ENCODE results near the gene ZNF680.
"Not testable (repeated sequence)": the region's sequence is repeated elsewhere in the genome, so short reads cannot be mapped to it uniquely, and the experiment has no call there.

ZNF680 gene

GRCh38 chr7:64557601-64558322 is 5.1 kb downstream of the ZNF680 start:
- DNase-seq (ENCODE audit: insufficient read length, low spot score): no peak
- FAIRE-seq: no peak

DNA sequence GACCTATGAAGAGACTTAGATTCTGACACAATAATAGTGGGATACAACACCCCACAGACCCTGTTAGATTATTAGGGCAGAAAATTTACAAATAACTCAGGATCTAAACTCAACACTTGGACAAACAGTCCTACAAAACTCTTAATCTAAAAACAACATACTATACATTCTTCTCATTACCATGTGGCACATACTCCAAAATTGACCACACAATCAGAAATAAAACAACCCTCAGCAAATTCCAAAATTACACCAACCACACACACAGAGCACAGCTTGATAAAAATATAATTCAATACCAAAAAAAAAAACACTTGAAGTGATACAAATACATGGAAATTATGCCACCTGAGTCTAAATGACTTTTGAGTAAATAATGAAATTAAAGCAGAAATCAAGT is 7.8 kb downstream of the ZNF680 start:
- DNase-seq (ENCODE audit: insufficient read length, low spot score) (no peak), FAIRE-seq (no peak)

- not testable (repeated sequence) for DNase-seq (ENCODE audit: insufficient read length, low spot score); FAIRE-seq
Measured at GRCh38 chr7:64554188-64554587, 8.7 kb downstream of the ZNF680 start.

DNA sequence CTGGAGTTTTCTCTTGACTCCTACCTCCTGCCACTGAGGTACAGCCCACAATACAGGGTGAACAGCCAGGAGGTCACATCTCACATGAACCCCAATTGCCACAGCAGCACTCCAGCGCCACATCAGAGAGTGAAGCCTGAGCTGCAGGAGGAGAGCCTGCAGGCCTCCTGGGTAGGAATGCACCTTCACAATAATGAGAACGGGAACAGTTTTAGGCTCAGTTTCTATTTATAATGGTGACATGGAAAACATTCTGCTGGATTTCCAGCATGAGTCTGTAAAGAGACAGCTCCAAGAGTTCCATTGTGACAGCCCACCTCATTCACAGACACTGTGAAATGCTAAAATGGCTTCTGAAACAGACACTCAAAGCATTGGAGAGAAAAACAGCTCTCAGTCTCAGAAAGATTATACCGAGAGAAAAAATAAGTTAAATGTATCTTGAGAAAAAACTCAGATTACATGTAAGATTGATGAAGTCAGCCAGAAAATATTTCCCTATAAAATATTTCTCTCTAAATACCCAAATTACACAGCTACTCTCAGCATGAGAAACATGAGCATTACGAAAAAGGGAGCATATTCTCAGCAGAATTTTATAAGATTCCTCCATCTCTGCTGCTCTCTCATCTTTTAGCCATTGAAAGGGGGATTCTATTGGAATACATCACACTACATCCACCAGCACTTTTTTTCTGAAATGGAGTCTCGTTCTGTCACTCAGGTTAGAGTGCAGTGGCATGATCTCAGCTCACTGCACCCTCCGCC is 11.3 kb downstream of the ZNF680 start:
- no peak for DNase-seq (ENCODE audit: insufficient read length, low spot score)
- FAIRE-seq: no peak

GRCh38 chr7:64544010-64544409 is 18.9 kb downstream of the ZNF680 start:
- DNase-seq (ENCODE audit: insufficient read length, low spot score) (no peak), FAIRE-seq (no peak)

DNA sequence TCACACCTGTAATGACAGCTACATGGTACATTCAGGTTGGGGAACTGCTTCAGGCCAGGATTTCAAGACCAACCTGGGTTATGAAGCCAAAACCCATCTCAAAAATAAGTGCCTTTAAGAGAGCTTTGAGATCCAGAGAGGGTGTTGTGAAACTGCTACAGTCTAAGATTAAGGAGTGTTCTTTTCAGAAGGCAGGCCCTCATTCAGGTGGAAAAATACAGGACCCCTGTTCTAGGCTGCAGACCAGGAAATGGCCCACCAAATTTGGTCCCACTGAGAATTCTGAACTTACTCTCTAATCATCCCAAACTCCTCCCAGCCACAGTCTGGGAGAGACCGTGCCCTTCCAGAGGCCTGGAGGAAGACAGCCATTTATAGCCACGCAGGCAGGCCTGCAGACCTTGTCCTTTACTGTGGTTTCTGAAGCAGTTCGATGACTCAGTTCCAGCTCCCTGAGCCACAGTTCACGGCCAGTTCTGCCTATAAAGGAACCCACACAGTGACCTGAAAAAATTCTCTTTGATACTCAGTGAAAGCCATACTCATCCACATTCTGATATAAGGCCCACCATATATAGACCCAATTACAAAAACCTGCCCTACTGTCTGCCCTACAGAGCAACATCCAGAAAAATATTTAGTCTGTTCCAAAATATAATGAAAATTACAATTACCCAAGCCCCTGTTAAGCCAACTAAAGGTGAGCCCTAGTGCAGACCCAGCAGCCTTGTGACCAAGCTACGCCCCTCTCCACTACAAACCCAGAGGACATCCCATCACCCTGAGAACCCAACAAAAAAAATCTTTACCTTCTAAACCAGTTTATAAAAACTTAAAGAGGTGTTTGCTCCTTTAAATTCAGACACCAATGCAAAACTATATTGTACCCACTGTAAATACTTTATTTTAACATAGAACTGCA is 21.2 kb downstream of the ZNF680 start:
- DNase-seq (ENCODE audit: insufficient read length, low spot score) (no peak), FAIRE-seq (no peak)

GRCh38 chr7:64533756-64534155 is 29.1 kb downstream of the ZNF680 start:
- no peak for FAIRE-seq

GRCh38 chr7:64528770-64529169 is 34.1 kb downstream of the ZNF680 start:
- no peak for FAIRE-seq

More at GRCh38 chr7:64533756-64534155, 29.1 kb downstream of the ZNF680 start:
- no peak for DNase-seq (ENCODE audit: insufficient read length, low spot score)

DNA sequence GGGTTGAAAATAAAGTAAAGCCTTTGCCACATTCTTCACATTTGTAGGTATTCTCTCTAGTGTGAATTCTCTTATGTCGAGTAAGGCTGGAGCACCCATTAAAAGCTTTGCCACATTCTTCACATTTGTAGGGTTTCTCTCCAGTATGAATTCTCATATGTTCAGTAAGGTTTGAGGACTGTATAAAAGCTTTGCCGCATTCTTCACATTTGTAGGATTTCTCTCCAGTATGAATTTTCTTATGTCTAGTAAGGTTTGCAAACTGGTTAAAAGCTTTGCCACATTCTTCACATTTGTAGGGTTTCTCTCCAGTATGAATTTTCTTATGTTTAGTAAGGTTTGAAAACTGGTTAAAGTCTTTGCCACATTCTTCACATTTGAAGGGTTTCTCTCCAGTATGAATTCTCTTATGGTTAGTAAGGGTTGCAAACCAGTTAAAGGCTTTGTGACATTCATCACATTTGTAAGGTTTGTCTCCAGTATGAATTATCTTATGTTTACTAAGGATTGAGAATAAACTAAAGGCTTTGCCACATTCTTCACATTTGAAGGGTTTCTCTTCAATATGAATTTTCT is 41.4 kb downstream of the ZNF680 start:
- DNase-seq (ENCODE audit: insufficient read length, low spot score): no peak
- no peak for FAIRE-seq

More at GRCh38 chr7:64528770-64529169, 34.1 kb downstream of the ZNF680 start:
- DNase-seq (ENCODE audit: insufficient read length, low spot score): no peak

DNA sequence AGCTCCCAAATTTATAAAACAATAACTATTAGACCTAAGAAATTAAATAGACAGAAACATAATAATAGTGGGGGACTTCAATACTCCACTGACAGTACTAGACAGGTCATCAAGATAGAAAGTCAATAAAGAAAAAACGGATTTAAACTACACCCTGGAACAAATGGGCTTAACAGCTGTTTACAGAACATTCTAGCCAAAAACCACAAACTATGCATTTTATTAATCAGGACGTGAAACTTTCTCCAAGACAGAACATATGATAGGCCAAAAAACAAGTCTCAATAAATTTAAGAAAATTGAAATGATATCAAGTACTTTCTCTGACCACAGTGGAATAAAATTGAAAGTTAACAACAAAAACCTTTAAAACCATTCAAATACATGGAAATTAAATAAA is 46.4 kb downstream of the ZNF680 start:
- no peak for FAIRE-seq
- no peak for DNase-seq (ENCODE audit: insufficient read length, low spot score)

DNA sequence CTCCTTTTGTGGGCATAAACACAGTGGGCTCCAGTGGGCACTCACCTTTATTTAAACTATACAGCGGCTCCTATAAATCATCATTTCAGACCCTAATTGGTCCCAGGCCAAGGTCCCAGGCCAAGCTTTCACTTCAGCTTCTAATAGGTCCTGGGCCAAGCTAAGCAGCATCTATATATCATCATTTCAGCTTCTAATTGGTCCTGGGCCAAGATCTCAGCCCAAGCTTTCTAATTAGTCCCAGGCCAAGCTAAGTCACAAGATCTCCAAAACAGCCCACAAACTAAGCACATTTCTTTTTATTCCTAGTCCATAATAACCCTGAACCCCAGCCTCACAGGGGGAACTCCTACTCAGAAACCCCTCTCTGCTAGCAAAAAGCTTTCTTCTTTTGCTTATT is 47.1 kb downstream of the ZNF680 start:
- no peak for DNase-seq (ENCODE audit: insufficient read length, low spot score)
- FAIRE-seq: no peak

GRCh38 chr7:64515330-64515729 is 47.5 kb downstream of the ZNF680 start:
- FAIRE-seq: no peak
- no peak for DNase-seq (ENCODE audit: insufficient read length, low spot score)

GRCh38 chr7:64509583-64509982 is 53.3 kb downstream of the ZNF680 start:
- FAIRE-seq: no peak
- DNase-seq (ENCODE audit: insufficient read length, low spot score): no peak

DNA sequence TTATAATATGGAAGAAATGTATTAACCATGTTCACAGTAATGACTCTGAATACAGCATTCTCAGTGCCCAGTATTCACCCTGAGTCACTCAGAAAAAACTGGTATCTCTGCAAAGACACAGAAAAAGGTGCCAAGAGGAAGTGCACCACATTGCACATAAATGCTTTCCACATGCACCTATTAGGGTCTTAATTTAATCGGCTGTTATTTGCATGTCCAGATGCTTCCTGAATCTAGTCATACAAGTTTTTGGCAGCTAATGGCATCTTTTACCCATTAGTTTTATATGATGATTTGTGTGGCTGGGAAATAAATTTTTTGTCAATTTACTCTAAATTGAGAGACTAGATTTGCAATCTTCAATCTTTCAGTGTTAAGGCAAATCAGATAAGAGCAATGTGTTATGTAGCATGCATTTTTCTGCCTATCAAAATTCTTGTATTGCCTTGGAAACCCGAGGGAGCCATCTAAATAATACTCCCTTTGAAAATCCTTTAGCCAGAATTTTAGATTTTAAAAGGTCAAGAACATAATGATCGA is 58.2 kb downstream of the ZNF680 start:
- FAIRE-seq (no peak), DNase-seq (ENCODE audit: insufficient read length, low spot score) (no peak)

DNA sequence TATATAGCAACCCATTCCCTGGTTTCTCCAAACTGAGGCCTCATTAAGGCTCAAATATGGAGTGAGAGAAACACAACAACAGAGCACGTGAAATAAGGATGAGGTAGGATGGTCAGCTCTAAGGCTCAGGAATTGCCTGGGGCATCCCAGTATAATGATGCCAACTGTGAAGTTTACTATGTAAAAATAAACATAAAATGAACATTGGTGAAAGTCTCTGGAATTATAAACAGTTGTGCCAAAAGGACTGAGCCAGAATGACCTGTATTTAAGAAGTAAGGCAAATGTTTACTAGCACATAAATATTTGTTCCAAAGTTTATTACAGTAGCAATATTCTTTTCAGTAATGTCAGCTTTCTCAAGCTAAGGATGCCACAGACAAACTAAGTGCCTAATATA is 64.6 kb downstream of the ZNF680 start:
- no peak for FAIRE-seq
- no peak for DNase-seq (ENCODE audit: insufficient read length, low spot score)

GRCh38 chr7:64494912-64495461 is 67.9 kb downstream of the ZNF680 start:
- no peak for FAIRE-seq
- DNase-seq (ENCODE audit: insufficient read length, low spot score): no peak

DNA sequence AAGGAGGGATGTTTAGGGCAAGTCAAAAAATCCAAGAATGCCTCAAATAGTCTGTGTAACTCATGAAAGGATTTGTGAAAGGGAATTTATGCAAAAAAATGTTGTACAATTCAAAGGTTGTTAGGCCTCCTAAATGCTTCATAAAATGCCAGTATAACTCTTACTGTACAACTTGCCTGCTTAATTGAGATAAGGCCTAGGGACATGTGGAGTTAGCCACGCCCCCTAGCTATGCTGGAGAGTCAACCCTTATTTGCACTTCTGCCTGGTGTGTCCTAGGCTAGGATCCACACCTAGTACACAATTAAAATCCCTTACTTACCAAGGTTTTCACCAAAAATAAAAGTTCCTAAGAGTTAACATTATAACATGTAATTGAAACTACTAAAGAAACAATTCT is 77.2 kb downstream of the ZNF680 start:
- DNase-seq (ENCODE audit: insufficient read length, low spot score) (no peak), FAIRE-seq (no peak)

Data from HTR-8/SVneo (cell line).